GM18909 (cell line): ENCODE measurements around the gene TOP1.

Experiments
- ATAC-seq: cut with Tn5 transposase; IDR thresholded peaks from one replicate; pipeline ENCODE4 v1.9.1; 2021; ENCODE audit warnings: mild to moderate bottlenecking; ENCODE audit not compliant: unreplicated experiment, poor library complexity

Gene TOP1

GRCh38 chr20:41054070-41054846 is 25.6 kb downstream of the TOP1 start:
- ATAC-seq, result no peak

- ATAC-seq, result no peak
These were observed 26.2 kb downstream of the TOP1 start for GRCh38 chr20:41054847-41055230.

GRCh38 chr20:41055679-41056078 is 27.1 kb downstream of the TOP1 start:
- ATAC-seq, result no peak

DNA sequence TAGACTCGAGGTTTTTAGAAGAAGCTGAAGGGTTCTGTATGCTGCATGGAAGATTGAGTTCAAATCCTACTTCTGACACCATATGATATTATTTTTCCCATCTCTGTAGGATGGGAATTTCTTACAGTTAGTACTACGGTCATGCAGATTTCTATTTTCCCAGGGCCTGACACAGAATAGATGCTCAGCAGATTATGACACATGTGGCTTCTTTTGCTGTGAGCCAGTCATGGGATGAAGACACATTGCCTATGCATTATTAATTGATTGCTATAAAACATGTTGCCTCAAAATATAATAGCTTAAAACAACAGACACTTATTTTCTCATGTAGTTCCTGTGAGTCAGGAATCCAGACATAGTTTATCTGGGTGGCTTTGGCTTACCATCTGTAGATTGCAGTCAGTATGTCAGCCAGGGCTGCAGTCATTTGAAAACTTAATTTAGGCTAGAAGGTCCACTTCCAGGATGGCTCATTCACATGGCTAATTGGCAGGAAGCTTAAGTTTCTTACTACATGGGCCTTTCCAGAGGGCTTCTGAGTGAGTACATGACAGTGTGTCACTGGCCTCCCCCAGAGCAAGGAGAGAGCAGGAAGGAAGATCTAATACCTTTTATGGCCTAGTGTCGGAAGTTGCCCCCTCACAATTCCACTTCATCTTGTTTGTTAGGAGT is 29.5 kb downstream of the TOP1 start:
- no peak for ATAC-seq

DNA sequence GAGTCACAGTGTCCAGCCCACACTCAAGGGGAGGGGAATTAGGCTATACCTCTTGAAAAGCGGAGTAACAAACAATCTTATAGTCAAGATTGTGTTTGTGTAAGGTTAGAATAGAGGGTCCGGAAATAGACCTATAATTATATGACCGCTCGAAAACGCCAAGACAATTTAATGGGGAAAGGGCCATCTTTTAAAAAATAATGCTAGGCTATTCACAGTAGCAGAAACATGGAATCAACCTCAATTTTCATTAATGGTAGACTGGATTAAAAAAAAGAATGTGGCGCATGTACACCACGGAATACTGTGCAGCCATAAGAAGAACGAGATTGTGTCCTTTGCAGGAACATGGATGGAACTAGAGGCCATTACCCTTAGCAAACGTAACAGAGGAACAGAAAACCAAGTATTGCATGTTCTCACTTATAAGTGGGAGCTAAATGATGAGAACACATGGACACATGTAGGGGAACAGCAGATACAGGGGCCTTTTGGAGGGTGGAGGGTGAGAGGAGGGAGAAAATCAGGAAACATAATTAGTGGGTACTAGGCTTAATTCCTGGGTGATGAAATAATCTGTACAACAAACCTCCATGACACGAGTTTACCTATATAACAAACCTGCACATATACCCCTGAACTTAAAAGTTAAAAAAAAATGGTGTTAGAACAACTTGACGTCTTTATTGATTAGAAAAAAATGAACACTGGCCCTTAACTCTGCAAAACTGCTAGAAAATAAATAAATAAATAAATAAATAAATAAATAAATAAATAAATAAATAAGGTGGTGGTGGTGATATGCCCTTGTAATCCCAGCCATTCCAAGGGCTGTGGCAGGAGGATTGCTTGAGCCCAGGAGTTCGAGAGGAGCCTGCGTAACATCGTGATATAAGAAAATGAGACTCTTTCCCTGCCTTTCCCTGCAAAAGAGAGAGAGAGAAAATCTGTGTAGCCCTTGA is 30.3 kb downstream of the TOP1 start:
- ATAC-seq, result no peak

DNA sequence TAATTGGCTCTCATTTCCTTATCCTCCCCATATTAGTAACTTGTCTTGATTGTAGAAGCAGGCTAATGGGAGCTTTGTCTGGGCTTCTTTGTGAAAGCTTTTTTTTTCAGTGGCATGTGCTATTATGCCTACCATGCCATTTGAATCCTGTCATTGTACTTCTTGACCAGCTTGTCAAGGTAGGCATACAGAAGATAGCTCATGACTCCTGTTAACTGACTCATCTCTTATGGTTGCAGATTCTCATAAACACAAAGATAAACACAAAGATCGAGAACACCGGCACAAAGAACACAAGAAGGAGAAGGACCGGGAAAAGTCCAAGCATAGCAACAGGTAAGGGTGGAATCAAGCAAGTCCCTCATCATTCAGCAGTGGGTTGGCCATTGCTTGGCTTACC is 32.5 kb downstream of the TOP1 start:
- no peak for ATAC-seq

DNA sequence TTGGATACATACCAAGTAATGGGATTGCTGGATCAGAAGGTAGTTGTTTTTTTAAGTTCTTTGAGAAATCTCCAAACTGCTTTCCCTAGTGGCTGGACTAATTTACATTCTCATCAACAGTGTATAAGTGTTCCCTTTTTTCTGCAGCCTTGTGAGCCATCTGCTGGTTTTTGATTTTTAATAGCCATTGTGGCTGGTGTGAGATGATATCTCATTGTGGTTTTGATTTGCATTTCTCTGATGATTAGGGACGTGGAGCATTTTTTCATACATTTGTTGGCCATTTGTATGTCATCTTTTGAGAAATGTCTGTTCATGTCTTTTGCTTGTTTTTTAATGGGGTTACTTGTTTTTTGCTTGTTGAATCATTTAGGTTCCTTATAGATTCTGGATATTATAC is 34.8 kb downstream of the TOP1 start:
- ATAC-seq, result no peak

DNA sequence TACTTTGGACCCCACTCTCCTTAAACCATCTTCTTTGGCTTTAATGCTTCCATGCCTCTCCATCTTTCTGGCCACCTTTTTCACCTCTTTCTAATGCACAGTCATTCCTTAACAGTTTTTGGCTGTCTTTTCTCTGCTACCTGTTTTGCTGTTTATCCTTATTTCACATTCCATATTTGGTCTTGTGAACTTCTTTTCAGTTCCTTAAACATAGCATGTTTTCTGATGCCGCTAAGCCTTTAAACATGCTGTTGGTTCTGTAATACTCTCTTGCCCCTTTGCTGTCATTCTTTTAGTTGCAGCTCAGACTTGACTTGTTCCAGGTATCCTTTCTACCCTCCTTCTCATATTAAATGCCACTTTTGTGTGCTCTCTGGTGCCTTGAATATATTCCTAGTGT is 35.8 kb downstream of the TOP1 start:
- peak; percentile 75 for ATAC-seq

- no peak for ATAC-seq
These were observed 37.1 kb downstream of the TOP1 start for GRCh38 chr20:41065716-41066115.

GRCh38 chr20:41068806-41069205 is 40.2 kb downstream of the TOP1 start:
- ATAC-seq, result no peak

GRCh38 chr20:41072190-41072863 is 43.7 kb downstream of the TOP1 start:
- no peak for ATAC-seq

DNA sequence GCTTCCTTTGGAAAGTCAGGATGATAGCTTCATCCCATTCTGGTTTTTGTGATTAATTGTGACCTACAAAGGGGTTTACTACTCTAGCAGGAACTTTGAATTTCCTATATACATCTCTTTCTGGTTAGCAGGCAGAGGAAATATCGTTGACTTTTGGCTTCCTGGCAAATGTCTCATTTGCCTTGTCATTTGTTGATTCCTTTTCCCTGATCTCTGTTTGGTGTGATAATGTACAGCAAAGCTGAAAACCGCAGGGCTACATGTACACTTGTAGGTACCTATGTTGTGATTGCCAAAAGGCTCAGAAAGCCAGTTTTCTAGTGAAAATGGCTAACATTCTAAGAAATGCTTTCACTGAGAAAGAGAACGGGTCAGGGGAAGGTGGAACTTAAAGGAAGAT is 44.3 kb downstream of the TOP1 start:
- no peak for ATAC-seq

DNA sequence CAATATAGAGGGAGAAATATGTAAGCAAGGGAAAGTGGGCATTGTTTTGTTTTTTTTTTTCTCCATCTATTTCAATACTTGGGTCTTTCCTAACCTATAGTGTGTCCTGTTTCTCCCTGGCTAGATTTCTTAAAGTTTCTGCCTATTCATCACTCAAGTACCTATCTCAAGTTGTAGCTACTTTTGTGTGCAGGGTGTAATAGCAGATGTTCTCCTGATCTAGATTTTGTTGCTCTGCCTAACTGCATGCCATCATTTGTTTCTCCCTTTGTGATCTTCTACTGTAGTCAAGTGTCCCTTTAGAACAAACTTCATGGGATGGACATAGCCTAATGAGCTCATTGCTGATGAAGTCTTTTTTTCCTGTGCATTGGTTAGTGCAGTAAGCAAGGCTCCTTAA is 45.8 kb downstream of the TOP1 start:
- no peak for ATAC-seq

DNA sequence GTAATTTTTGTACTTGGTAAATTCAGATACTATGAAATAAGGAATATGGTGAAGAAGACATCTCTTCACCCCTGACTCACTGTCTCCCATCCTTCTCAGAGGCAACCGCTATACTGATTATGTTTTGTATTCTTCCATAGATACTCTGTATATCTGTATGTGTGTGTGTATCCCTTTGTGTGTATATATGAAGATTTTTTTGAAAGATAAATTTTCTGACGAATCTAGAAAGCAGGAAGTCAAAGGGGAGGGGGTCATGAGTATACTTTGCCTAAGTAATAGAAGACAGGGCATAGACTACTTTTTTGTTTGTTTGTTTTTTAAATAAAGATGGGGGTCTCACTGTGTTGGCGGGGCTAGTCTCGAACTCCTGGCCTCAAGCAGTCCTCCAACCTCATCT is 48.2 kb downstream of the TOP1 start:
- ATAC-seq, result no peak

- no peak for ATAC-seq
These were observed 49.7 kb downstream of the TOP1 start for GRCh38 chr20:41078329-41078728.

- no peak for ATAC-seq
These were observed 50.4 kb downstream of the TOP1 start for GRCh38 chr20:41079066-41079465.

DNA sequence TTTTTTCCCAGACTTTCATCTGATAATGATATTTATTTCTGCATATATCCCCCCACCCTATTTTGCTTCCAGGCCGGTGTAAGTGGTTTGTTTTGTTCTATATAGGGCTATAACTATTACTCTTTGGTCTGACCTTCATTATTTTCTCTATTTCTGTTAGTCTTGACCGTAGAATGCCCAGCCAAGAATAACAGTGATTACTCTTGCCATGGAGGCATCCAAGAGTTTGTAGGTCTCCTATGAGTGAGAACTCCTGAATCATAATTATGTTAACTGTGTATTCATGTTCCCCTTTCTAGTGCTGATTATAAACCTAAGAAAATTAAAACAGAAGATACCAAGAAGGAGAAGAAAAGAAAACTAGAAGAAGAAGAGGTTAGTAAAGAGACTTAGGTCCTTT is 52.2 kb downstream of the TOP1 start:
- no peak for ATAC-seq

GRCh38 chr20:41081276-41081814 is 52.7 kb downstream of the TOP1 start:
- no peak for ATAC-seq

DNA sequence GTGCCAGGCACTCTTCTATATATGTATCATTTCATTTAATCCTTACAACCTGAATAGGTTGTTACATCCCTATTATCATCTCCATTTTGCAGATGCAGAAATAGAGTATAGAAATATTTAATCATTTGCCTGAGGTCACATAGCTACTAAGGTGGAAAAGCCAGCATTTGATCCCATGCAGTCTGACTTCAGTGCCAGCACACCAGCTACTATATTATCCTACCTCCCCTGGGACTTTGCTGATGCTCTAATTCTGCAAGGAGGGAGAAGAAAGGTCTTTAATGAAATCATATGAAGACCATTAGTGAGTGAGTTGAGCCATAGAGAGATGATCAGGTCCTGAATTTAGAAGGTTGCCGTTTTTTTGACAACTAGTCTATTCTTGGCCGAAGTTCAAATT is 53.7 kb downstream of the TOP1 start:
- no peak for ATAC-seq

GRCh38 chr20:41085606-41086005 is 57.0 kb downstream of the TOP1 start:
- ATAC-seq, result no peak
